ENCODE data around the gene MRTFB. TPM values are rescaled to one million over a fixed set of nuclear protein-coding genes. Genes with fewer than 3 reads are reported as not detected.

MRTFB gene
- total and polyA plus RNA-seq, 2 donors (not counting 3 experiments of a cell fraction or from before 2014, with no cell fraction given), result 19.6 to 49.5 TPM

DNA sequence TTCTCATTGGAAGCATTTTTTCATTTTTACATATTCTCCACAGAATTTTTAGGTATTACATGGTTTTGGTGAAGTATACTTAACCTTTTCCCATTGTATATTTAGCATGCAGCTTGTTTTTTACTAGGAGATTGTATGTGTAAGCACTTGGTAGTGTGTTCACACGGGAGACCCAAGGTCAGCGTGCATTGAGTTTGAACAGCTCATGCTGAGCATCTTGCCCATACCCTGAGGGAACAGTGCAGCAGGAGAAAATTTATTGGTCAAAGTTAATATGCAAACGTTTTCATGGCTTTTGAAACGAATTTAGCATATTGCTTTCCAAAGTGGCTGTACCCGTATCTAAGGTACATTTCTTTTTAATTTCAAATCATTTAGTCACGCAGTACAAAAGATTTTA is 168.7 kb downstream of the MRTFB start:
- ChIA-PET CTCF (interaction anchor here (0.9 to 4.6 kb wide), 3 partner anchors 9 to 316 kb away, joined by 4 to 28 read pairs (median 15); no protein-coding TSS in a partner anchor), POLR2A (no interaction called here)
- H3K79me2 ChIP-seq (ENCODE audit: control insufficient read depth, insufficient read depth, low read length), result no peaks in the 10 kb centered on the region
- no TSS peak for BruUV-seq (replicated peaks)
- H3K9me3 ChIP-seq (replicated peaks; ENCODE audit: control insufficient read depth, insufficient read depth, low read length), result no peaks in the 10 kb centered on the region
- H3K36me3 ChIP-seq (ENCODE audit: control insufficient read depth in 2 of 2, extremely low read depth in 1 of 2, insufficient read depth in 2 of 2, low read length in 2 of 2), result peaks cover 12 to 20% of the 10 kb centered on the region in 2 experiments
- no peak overlapping the region for H3K4me2 ChIP-seq (ENCODE audit: insufficient read depth, low read length)
- no peaks in the 10 kb centered on the region for H4K20me1 ChIP-seq (replicated peaks; ENCODE audit: control insufficient read depth, extremely low read depth, insufficient read depth, low read length)
- FAIRE-seq (no peak), DNase-seq (ENCODE audit: low read depth, low spot score) (no peak)
- dilution Hi-C loops (cut with MboI; ENCODE audit: extremely low pct_ligation_motif_present, low sequenced_read_pairs) (loop anchor here (25.0 kb wide), 1 partner anchor 302 kb away; no protein-coding TSS in a partner anchor), intact Hi-C loops (cut with micrococcal nuclease) (no loop called here)
- H3K4me1 ChIP-seq (ENCODE audit: control insufficient read depth, extremely low read depth, insufficient read depth, low read length), result no peaks in the 10 kb centered on the region
- H2AFZ ChIP-seq (ENCODE audit: low read depth, low read length), result no peak overlapping the region
- H3K9ac ChIP-seq (replicated peaks; ENCODE audit: extremely low read depth, insufficient read depth, low read length), result no peak overlapping the region
- TF ChIP-seq EZH2 (IDR thresholded peaks at IDR 0.05; ENCODE audit: borderline replicate concordance, low read depth, low read length, severe bottlenecking), result no peak
- no peaks in the 10 kb centered on the region for H3K27me3 ChIP-seq (ENCODE audit: control insufficient read depth in 2 of 2, insufficient read depth in 2 of 2, low read length in 2 of 2)
- H3K9me1 ChIP-seq (replicated peaks; ENCODE audit: control insufficient read depth, extremely low read depth, insufficient read depth, low read length), result no peaks in the 10 kb centered on the region
- H3K27ac ChIP-seq (ENCODE audit: insufficient read depth, low read depth, low read length), result no peak overlapping the region
- H3K4me3 ChIP-seq (replicated peaks in 1 of 3; ENCODE audit: insufficient read depth in 1 of 3, low read depth in 1 of 3, low read length in 3 of 3), result no peak overlapping the region

DNA sequence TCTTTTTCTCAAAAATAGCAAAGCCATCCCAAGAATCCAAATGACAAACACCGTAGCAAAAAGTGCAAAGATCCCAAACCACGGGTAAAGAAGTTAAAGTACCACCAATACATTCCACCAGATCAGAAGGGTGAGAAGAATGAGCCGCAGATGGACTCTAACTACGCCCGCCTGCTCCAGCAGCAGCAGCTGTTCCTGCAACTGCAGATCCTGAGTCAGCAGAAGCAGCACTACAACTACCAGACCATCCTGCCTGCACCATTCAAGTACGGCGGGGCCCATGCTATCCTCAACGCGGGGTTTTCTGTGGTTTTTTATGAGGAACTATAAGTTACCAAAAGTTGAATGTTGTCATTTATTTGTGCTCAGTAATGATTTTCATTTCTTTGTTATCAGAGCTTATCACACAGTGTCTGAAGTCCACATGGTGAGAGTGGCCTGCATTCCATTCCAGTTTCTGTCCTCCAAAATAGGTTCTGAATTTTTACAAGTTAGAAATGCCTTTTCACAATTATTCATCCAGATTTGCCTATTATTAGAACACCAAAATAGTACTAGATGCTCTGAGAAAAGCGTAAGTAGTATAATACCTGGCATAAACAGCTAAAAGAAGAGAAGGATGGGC is 169.2 kb downstream of the MRTFB start:
- no peak overlapping the region for H3K4me2 ChIP-seq (ENCODE audit: insufficient read depth, low read length)
- dilution Hi-C loops (cut with MboI; ENCODE audit: extremely low pct_ligation_motif_present, low sequenced_read_pairs) (loop anchor here (25.0 kb wide), 1 partner anchor 303 kb away; no protein-coding TSS in a partner anchor), intact Hi-C loops (cut with micrococcal nuclease) (no loop called here)
- no peak overlapping the region for H3K27ac ChIP-seq (ENCODE audit: insufficient read depth, low read depth, low read length)
- TF ChIP-seq FOS (IDR thresholded peaks at IDR 0.05; ENCODE audit: borderline replicate concordance, insufficient read depth, low read length) (no peak), POLR2AphosphoS5 (IDR thresholded peaks at IDR 0.05; ENCODE audit: insufficient read depth, low read depth, low read length) (no peak), MYC (IDR thresholded peaks at IDR 0.05; ENCODE audit: low read depth, low read length) (no peak), POLR2A (IDR thresholded peaks at IDR 0.05; ENCODE audit: low read depth, low read length) (no peak), GATA2 (IDR thresholded peaks at IDR 0.05; ENCODE audit: insufficient read depth, insufficient read length, low read depth, low read length) (no peak), EZH2 (IDR thresholded peaks at IDR 0.05; ENCODE audit: borderline replicate concordance, low read depth, low read length, severe bottlenecking) (no peak), JUN (IDR thresholded peaks at IDR 0.05; ENCODE audit: borderline replicate concordance, insufficient read depth, insufficient read length, low read depth) (no peak)
- TF ChIP-seq, protein P1, sequence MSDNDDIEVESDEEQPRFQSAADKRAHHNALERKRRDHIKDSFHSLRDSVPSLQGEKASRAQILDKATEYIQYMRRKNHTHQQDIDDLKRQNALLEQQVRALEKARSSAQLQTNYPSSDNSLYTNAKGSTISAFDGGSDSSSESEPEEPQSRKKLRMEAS (IDR thresholded peaks at IDR 0.05; ENCODE audit: insufficient read depth, insufficient read length), result no peak
- TF ChIP-seq, protein P2, sequence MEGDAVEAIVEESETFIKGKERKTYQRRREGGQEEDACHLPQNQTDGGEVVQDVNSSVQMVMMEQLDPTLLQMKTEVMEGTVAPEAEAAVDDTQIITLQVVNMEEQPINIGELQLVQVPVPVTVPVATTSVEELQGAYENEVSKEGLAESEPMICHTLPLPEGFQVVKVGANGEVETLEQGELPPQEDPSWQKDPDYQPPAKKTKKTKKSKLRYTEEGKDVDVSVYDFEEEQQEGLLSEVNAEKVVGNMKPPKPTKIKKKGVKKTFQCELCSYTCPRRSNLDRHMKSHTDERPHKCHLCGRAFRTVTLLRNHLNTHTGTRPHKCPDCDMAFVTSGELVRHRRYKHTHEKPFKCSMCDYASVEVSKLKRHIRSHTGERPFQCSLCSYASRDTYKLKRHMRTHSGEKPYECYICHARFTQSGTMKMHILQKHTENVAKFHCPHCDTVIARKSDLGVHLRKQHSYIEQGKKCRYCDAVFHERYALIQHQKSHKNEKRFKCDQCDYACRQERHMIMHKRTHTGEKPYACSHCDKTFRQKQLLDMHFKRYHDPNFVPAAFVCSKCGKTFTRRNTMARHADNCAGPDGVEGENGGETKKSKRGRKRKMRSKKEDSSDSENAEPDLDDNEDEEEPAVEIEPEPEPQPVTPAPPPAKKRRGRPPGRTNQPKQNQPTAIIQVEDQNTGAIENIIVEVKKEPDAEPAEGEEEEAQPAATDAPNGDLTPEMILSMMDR (IDR thresholded peaks at IDR 0.05; ENCODE audit: extremely low read depth in 1 of 2, insufficient read depth in 1 of 2, low read depth in 1 of 2, low read length in 2 of 2), result no peak
- H3K27me3 ChIP-seq (ENCODE audit: control insufficient read depth in 2 of 2, insufficient read depth in 2 of 2, low read length in 2 of 2), result no peaks in the 10 kb centered on the region
- DNase-seq (ENCODE audit: low read depth, low spot score) (no peak), FAIRE-seq (no peak)
- H4K20me1 ChIP-seq (replicated peaks; ENCODE audit: control insufficient read depth, extremely low read depth, insufficient read depth, low read length), result no peaks in the 10 kb centered on the region
- ChIA-PET POLR2A (no interaction called here), CTCF (interaction anchor here (2.8 to 4.6 kb wide), 2 partner anchors 9 to 317 kb away, joined by 15 to 28 read pairs; no protein-coding TSS in a partner anchor)
- H2AFZ ChIP-seq (ENCODE audit: low read depth, low read length), result no peak overlapping the region
- no peaks in the 10 kb centered on the region for H3K9me3 ChIP-seq (replicated peaks; ENCODE audit: control insufficient read depth, insufficient read depth, low read length)
- H3K4me3 ChIP-seq (replicated peaks in 1 of 3; ENCODE audit: insufficient read depth in 1 of 3, low read depth in 1 of 3, low read length in 3 of 3), result no peak overlapping the region
- H3K4me1 ChIP-seq (ENCODE audit: control insufficient read depth, extremely low read depth, insufficient read depth, low read length), result no peaks in the 10 kb centered on the region
- H3K36me3 ChIP-seq (ENCODE audit: control insufficient read depth in 2 of 2, extremely low read depth in 1 of 2, insufficient read depth in 2 of 2, low read length in 2 of 2), result peaks cover 12 to 20% of the 10 kb centered on the region in 2 experiments
- BruUV-seq (replicated peaks), result no TSS peak
- no peaks in the 10 kb centered on the region for H3K9me1 ChIP-seq (replicated peaks; ENCODE audit: control insufficient read depth, extremely low read depth, insufficient read depth, low read length)
- no peaks in the 10 kb centered on the region for H3K79me2 ChIP-seq (ENCODE audit: control insufficient read depth, insufficient read depth, low read length)
- no peak overlapping the region for H3K9ac ChIP-seq (replicated peaks; ENCODE audit: extremely low read depth, insufficient read depth, low read length)

Data from endothelial cell of umbilical vein (primary cell).